PC-3 (cell line): ENCODE data around the gene CLDN19.

Source experiments
- CTCF ChIP-seq: fragments of 300-600 bp; sonication (generic); conservative IDR thresholded peaks from 2 replicates; pipeline ENCODE4 v1.5.1; 2017; ENCODE audit warnings: antibody characterized with exemption, low read depth, mild to moderate bottlenecking, low read length
- EZH2phosphoT487 ChIP-seq: fragments of 300-600 bp; sonication (generic); IDR thresholded peaks from 2 replicates; pipeline ENCODE4 v1.6.1; 2018; ENCODE audit warnings: mild to moderate bottlenecking, antibody characterized with exemption, low read length, borderline replicate concordance

- TF ChIP-seq CTCF (no peak), EZH2phosphoT487 (no peak)
Measured at GRCh38 chr1:42769811-42770210, 29.8 kb upstream of the CLDN19 start.
